Spinal cord (tissue), 10 donors: ENCODE measurements around the gene EOGT. TPM values are rescaled to one million over a fixed set of nuclear protein-coding genes. Genes with fewer than 3 reads are reported as not detected.

Experiments used
- DNase-seq, 6 donors: peaks; one replicate each; pipeline versions ENCODE4 v3.0.0 to v3.0.0-alpha.2; 2013 to 2015; ENCODE audit warnings: low spot score in 6 of 6, low read depth in 4 of 6
- H3K27ac ChIP-seq: one replicate; pipeline ENCODE4 v1.5.1; 2013; ENCODE audit warnings: low read depth, low read length, control low read depth
- H3K27me3 ChIP-seq: one replicate; pipeline ENCODE4 v1.6.1; 2013; ENCODE audit warnings: low read length; ENCODE audit not compliant: control insufficient read depth, insufficient read depth
- H3K36me3 ChIP-seq: one replicate; pipeline ENCODE4 v1.6.1; 2013; ENCODE audit warnings: low read length; ENCODE audit not compliant: control insufficient read depth, insufficient read depth
- H3K4me1 ChIP-seq: one replicate; pipeline ENCODE4 v1.6.1; 2013; ENCODE audit warnings: low read length; ENCODE audit not compliant: control insufficient read depth, insufficient read depth
- H3K4me3 ChIP-seq: one replicate; pipeline ENCODE4 v1.5.1; 2013; ENCODE audit warnings: low read depth, low read length, control low read depth
- H3K9me3 ChIP-seq: one replicate; pipeline ENCODE4 v1.6.1; 2013; ENCODE audit warnings: low read length; ENCODE audit not compliant: control insufficient read depth, insufficient read depth
- WGBS: methylation state at CpG from one replicate; pipeline ENCODE4 v1.1.5; 2013; ENCODE audit warnings: missing lambda C conversion rate; ENCODE audit not compliant: insufficient coverage; 5-methylcytosine and 5-hydroxymethylcytosine counted together
- long read RNA-seq, 4 donors: transcript quantifications; one replicate each; lab custom pipeline, GENCODE V29; 2026
- polyA plus RNA-seq, 2 donors: library from polyadenylated mRNA; unstranded; fragments of 120-200 nt; gene quantifications; one replicate each; pipeline ENCODE4 v1.2.1, GENCODE V29; 2013; ENCODE audit not compliant: insufficient read length in 2 of 2
- total RNA-seq, 2 donors: library from RNA; depleted of rRNA in 1 of 2; stranded (reverse); fragments of 120-200 nt in 1 of 2; fragments of >200 nt in 1 of 2; gene quantifications; one replicate each; pipeline versions ENCODE4 v1.2.3 to v1.2.4, GENCODE V29; 2013 to 2014
- donor health status: healthy.

EOGT gene
- total RNA-seq (10 to 100 TPM; 15.5 to 19.3 TPM), polyA plus RNA-seq (10 to 100 TPM in 1 of 2 donors, 1 to 10 TPM in 1; 7.6 to 11.0 TPM)
- long read RNA-seq, donor 1, full-length matches to known transcripts, result 8 of 8 reads
- long read RNA-seq, donor 1, partial matches to known transcripts, result 0 of 8 reads
- long read RNA-seq, donor 1, other reads (novel, unspliced or antisense), result 0 of 8 reads
- long read RNA-seq, donor 2, partial matches to known transcripts, result 0 of 1 reads
- long read RNA-seq, donor 2, other reads (novel, unspliced or antisense), result 0 of 1 reads
- long read RNA-seq, donor 3, transcript EOGT-210 (1 exons, 1,931 nt), result major isoform, 6 of 6 reads
- long read RNA-seq, donor 3, partial matches to known transcripts, result 0 of 6 reads
- long read RNA-seq, donor 3, other reads (novel, unspliced or antisense), result 0 of 6 reads
- long read RNA-seq, donor 4, transcript EOGT-210 (1 exons, 1,931 nt), result major isoform, 11 of 11 reads
- long read RNA-seq, donor 4, partial matches to known transcripts, result 0 of 11 reads
- long read RNA-seq, donor 4, other reads (novel, unspliced or antisense), result 0 of 11 reads

DNA sequence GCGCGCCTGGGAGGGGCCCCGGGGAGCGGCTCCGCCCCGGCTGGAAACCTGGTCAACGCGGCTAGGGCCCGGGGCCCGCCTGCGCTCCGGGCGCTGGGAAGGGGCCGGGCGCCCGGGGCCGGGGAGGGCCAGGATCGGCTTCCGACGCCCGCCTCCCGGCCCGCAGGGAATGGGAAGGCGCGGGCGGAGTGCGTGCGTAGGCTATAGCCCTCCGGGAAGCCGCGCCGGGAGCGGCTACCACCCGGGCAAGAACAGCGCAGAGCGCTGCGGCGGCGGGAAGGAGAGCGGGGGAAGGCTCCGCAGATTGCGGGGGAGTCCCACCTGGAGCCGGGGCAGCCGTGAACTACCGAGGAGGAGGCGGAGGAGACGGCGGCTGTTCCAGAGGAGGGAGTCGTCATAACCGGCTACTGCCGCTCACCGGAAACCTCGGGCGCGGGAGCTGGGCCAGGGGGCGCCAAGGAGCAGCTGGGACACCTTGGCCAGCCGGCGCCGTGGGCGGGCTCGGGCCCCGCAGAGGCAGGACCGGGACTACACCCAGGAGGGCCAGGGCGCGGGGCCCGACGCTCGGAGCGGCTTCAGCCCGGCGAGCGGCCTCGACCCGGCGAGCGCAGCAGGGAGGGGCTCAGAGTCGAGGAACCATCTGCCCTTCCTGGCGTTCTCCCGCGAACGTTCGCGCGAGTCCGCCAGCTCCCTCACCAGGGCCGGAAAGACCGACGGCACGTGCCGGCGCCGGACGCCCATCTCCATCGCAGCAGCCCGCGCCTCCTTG, at the start of gene EOGT:
Gene EOGT (minus strand): TSS at position 432 of the 769 bp plus-strand sequence. CDS start 3,838 bp downstream, outside the sequence.
- no peaks in the 10 kb centered on the region for H3K27me3 ChIP-seq
- H3K9me3 ChIP-seq, result no peaks in the 10 kb centered on the region
- H3K36me3 ChIP-seq, result no peaks in the 10 kb centered on the region
- peak within 1 kb of the TSS; percentile 67 for H3K4me3 ChIP-seq
- DNase-seq, result peak; percentile 44 to 90 (median 61)
- under 1% methylated on average over 96 of the region's 96 CpGs for WGBS
- H3K4me1 ChIP-seq, result peaks cover 13% of the 10 kb centered on the region
- H3K27ac ChIP-seq, result peak within 1 kb of the TSS; percentile 78

DNA sequence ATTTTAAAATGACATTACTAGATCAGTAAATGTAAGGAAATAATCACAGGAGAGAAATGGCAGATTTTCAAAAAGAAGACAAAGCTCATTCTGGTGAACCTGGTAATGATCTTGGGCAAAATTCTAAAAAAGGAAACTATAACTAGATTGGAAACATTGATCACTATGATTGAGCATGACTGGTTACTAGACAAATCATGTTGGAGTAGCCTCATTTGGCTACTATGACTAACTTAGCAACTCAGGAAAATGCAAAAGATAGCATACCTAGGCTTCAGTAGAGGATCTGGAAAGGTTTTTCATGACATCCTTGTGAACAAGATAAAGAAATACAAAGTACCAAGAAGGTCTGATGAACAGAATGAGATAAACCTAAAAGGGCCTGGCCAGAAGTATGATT, 46.2 kb upstream of the EOGT start:
- Histone ChIP-seq H3K4me3 (no peak overlapping the region), H3K27me3 (no peaks in the 10 kb centered on the region), H3K36me3 (peaks cover 3% of the 10 kb centered on the region), H3K27ac (no peak overlapping the region), H3K9me3 (no peaks in the 10 kb centered on the region), H3K4me1 (no peaks in the 10 kb centered on the region)
- no peak for DNase-seq

DNA sequence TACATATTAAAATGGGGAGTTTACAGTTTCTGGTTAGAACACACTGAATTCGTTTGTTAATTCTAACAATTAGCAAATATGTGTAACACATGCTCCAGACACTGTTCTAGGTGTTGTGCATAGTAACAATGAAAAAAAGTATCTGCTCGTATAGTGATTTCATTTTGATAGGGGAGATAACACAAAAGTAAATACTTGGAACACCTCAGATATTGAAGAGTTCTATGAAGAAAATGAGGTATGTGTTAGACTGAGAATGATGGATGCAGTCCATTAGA, 45.4 kb upstream of the EOGT start:
- DNase-seq, result no peak
- Histone ChIP-seq H3K4me1 (no peaks in the 10 kb centered on the region), H3K9me3 (no peaks in the 10 kb centered on the region), H3K27ac (no peak overlapping the region), H3K4me3 (no peak overlapping the region), H3K27me3 (no peaks in the 10 kb centered on the region), H3K36me3 (peaks cover 3% of the 10 kb centered on the region)
- 100% methylated on average over 1 of the region's 2 CpGs for WGBS

DNA sequence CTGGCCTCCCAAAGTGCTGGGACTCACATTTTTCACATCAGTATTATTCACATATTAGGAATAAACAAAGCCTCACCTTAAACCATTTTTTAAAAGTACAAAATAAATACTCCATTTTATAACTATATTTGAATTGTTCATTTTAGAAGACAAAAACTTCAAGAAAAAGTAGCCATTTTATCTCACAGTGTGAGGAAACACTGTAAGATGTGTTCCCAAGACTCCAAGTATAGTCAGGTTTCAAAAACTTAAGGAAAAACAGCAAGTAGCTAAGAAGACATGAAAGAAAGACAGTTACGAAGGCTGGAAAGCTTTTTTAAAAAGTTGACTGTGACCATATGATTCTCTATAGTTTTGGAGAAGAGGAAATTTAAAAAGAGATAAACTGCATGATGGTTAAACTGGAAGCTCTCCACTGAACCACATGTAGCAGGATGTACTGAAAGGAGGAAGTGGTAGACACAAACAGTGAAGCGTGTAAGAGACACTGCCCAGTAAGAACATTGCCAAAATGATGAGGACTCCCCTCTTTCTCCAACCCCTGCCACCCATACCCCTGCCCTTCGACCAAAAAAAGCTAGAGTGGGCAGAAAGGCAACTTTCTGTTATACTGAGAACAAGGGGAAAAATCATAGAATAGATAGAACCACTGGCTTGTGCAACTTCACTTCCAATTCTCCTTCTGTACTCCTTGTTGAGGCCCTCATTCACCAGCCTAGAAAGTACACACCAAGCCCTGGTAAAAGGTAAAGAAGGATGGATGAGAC, 44.9 kb upstream of the EOGT start:
- DNase-seq, result no peak
- WGBS, result 100% methylated on average over 1 of the region's 3 CpGs
- Histone ChIP-seq H3K27me3 (no peaks in the 10 kb centered on the region), H3K36me3 (peaks cover 3% of the 10 kb centered on the region), H3K9me3 (no peaks in the 10 kb centered on the region), H3K27ac (no peak overlapping the region), H3K4me3 (no peak overlapping the region), H3K4me1 (no peaks in the 10 kb centered on the region)

DNA sequence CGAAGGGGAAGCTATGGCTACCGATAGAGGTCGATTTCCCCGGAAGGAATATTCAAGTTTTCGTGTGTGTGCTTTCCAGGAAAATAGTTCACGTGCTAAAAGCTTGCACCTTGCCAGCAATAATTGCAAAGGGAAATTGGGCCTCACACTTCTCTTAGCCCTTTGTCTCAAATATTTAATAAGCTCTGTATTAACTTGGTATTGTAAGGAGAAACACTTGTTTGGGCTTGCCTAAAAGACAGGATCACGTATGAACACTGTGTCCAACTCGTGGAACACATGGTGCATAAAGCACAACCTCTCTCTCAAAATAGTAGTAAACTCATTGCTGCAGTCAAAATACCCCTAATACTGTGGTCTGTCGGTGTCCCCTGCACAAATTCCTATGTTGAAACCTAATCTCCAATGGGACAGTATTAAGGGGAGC, 39.0 kb upstream of the EOGT start:
- DNase-seq, result no peak
- peak overlapping the region; percentile 91 for H3K27ac ChIP-seq
- peaks cover 9% of the 10 kb centered on the region for H3K36me3 ChIP-seq
- no peaks in the 10 kb centered on the region for H3K27me3 ChIP-seq
- no peaks in the 10 kb centered on the region for H3K9me3 ChIP-seq
- WGBS, result 0% methylated on average over 5 of the region's 9 CpGs
- peaks cover 10% of the 10 kb centered on the region for H3K4me1 ChIP-seq
- H3K4me3 ChIP-seq, result peak overlapping the region; percentile 77

DNA sequence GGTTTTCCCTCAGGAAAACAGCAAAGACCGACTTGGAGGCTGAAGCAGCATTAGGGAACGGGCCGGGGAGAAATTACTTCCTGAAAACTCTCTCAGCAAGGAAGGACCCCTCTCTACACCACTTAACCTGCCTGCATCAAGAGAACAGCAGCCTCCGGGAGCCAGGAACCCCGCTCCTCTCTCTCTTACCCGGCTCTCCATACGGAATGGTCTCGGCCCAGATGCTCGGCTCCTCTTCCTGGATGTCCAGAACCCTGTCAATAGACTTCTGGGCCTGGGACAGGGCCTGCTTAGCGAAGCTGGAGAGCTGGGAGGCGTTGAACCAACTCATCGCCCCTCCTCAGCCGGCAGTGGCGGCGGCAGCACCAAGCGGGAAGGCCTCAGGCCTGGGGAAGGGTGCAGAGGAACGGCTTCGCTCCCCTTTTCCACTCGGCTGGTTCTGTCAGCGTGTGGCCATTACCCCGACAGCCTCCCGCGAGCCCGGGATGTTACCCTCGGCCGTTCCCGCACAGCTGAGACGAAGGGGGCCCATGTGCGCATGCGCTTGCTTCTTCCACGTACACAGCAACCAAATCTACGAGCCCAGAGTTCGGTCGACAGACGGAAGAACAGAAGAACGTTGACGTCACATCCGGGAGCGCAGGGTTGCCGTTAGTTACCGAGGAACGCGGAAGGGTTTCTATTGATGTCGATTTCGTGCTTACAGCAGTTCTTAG, 38.4 kb upstream of the EOGT start, which contains the start of gene TMF1:
Gene TMF1 (minus strand): TSS at position 578 of the 716 bp plus-strand sequence. CDS start 247 bp downstream, at position 331.
- WGBS, result under 1% methylated on average over 44 of the region's 45 CpGs
- Histone ChIP-seq H3K9me3 (no peaks in the 10 kb centered on the region), H3K27me3 (no peaks in the 10 kb centered on the region), H3K27ac (peak within 1 kb of the TSS; percentile 91), H3K4me1 (peaks cover 10% of the 10 kb centered on the region), H3K36me3 (peaks cover 9% of the 10 kb centered on the region), H3K4me3 (peak within 1 kb of the TSS; percentile 77)
- peak; percentile 97 to 100 (median 98) for DNase-seq

DNA sequence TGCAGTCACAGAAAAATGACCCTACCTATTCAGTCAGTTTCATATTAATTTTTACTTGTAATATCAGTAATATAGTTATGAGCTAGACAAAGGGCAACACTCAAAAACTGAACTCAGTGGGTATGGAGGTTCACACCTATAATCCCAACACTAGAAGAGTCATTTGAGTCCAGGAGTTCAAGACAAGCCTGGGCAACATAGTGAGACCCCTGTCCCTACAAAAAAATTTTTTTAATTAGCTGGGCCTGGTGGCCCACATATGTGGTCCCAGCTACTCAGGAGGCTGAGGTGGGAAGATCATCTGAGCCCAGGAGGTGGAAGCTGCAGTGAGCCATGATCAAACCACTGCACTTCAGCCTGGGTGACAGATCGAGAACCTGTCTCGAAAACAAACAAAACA, 35.5 kb upstream of the EOGT start:
- no CpG with 5 or more reads among the region's 2 CpGs for WGBS
- Histone ChIP-seq H3K27me3 (no peaks in the 10 kb centered on the region), H3K4me3 (no peak overlapping the region), H3K27ac (no peak overlapping the region), H3K9me3 (no peaks in the 10 kb centered on the region), H3K4me1 (peaks cover 10% of the 10 kb centered on the region), H3K36me3 (peaks cover 18% of the 10 kb centered on the region)
- DNase-seq, result no peak

DNA sequence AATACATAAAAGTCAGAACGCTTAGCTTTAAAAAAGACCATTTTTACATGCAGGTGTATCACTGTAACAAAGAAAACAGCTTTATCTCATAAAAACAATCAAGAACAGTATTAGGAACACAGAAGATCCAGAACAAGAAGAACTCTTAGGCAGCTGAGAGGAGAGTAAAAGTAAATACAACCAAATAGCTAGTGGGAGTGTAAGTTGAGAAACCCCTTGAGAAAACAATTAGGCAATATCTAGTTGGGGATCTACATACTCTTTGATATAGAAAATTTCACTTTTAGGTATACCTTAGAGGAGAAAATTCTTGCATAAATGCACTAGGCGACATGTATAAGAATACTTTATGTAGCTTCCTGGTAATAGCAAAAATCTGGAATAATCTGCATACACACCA, 31.1 kb upstream of the EOGT start:
- Histone ChIP-seq H3K4me1 (no peaks in the 10 kb centered on the region), H3K4me3 (no peak overlapping the region), H3K9me3 (no peaks in the 10 kb centered on the region), H3K36me3 (peaks cover 26% of the 10 kb centered on the region), H3K27ac (no peak overlapping the region), H3K27me3 (no peaks in the 10 kb centered on the region)
- DNase-seq, result no peak
- WGBS, result no CpG with 5 or more reads among the region's 2 CpGs

DNA sequence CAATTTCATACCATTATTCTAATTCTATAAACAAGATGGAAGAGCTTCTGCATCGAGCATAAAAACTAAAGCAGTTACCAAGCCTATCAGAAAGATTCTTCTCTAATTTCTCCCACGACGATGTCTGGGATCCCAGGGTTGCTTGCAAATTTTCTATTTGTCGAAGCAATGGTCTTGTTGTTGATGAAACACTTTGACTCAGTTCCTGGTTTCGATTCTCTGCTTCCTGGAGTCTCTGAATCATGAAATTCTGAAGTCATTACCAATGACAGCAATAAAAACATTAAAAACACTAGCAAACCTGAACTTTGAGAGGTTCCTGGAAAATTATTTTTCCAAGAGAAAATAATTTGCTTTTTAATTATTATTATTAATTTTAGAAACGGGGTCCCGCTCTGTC, 20.0 kb upstream of the EOGT start:
- no peaks in the 10 kb centered on the region for H3K9me3 ChIP-seq
- no peaks in the 10 kb centered on the region for H3K27me3 ChIP-seq
- WGBS, result 91% methylated on average over 4 of the region's 7 CpGs
- no peaks in the 10 kb centered on the region for H3K4me1 ChIP-seq
- peaks cover 32% of the 10 kb centered on the region for H3K36me3 ChIP-seq
- no peak for DNase-seq
- H3K27ac ChIP-seq, result no peak overlapping the region
- no peak overlapping the region for H3K4me3 ChIP-seq
